HepG2 (cell line): ENCODE results near the gene WDR54. TPM values are rescaled to one million over a fixed set of nuclear protein-coding genes. Genes with fewer than 3 reads are reported as not detected.
A peak's percentile ranks its signal among the peaks of the same experiment; 100 is the strongest.

Experiments
- DMAP1 ChIP-seq: IDR thresholded peaks from 2 replicates; pipeline ENCODE4 v1.6.1; 2016
- FOXP1 ChIP-seq, 2 experiments: fragments of 450-650 bp in 1 of 2; IDR thresholded peaks; 2 replicates each; pipeline ENCODE4 v1.6.1; 2017 to 2018; ENCODE audit warnings: antibody characterized with exemption in 1 of 2
- GTF2F1 ChIP-seq: fragments of 150-350 bp; IDR thresholded peaks from 2 replicates; pipeline ENCODE4 v1.6.1; 2014; ENCODE audit warnings: low read length
- KDM3A ChIP-seq: IDR thresholded peaks from 2 replicates; pipeline ENCODE4 v1.6.1; 2018; ENCODE audit warnings: low read depth, missing compliant biosample characterization
- MAZ ChIP-seq, 2 experiments: sonication (generic) in 1 of 2; formaldehyde crosslinking in 1 of 2; IDR thresholded peaks; 2 replicates each; pipeline versions ENCODE4 v1.5.0 to v1.6.1; 2012 to 2020; ENCODE audit warnings: low read depth in 2 of 2, mild to moderate bottlenecking in 2 of 2, borderline replicate concordance in 1 of 2, improper control_type of control experiment in 1 of 2, low read length in 1 of 2, missing genetic modification reagents in 1 of 2, moderate library complexity in 1 of 2
- NFKB2 ChIP-seq: sonication (generic); formaldehyde crosslinking; IDR thresholded peaks from 2 replicates; pipeline ENCODE4 v1.4.0; 2020; ENCODE audit warnings: missing genetic modification reagents, borderline replicate concordance
- SP140L ChIP-seq: sonication (generic); formaldehyde crosslinking; IDR thresholded peaks from 2 replicates; pipeline ENCODE4 v1.4.0; 2020; ENCODE audit warnings: missing genetic modification reagents, borderline replicate concordance
- YEATS4 ChIP-seq: sonication (generic); formaldehyde crosslinking; IDR thresholded peaks from 2 replicates; pipeline ENCODE4 v1.4.0; 2020; ENCODE audit warnings: missing genetic modification reagents, borderline replicate concordance
- ZBTB21 ChIP-seq: sonication (generic); formaldehyde crosslinking; IDR thresholded peaks from 2 replicates; pipeline ENCODE4 v1.4.0; 2020; ENCODE audit warnings: missing genetic modification reagents
- ZMYM2 ChIP-seq: sonication (generic); formaldehyde crosslinking; IDR thresholded peaks from 2 replicates; pipeline ENCODE4 v1.8.0; 2022; ENCODE audit warnings: mild to moderate bottlenecking, missing genetic modification reagents
- ZNF264 ChIP-seq: sonication (generic); formaldehyde crosslinking; IDR thresholded peaks from 2 replicates; pipeline ENCODE4 v1.4.0; 2020; ENCODE audit warnings: missing genetic modification reagents
- ZNF563 ChIP-seq: sonication (generic); formaldehyde crosslinking; IDR thresholded peaks from 2 replicates; pipeline ENCODE4 v1.8.0; 2022; ENCODE audit warnings: mild to moderate bottlenecking, moderate library complexity, missing genetic modification reagents
- ZNF746 ChIP-seq: sonication (generic); formaldehyde crosslinking; IDR thresholded peaks from 2 replicates; pipeline ENCODE4 v1.8.0; 2022; ENCODE audit warnings: mild to moderate bottlenecking, missing genetic modification reagents
- ZXDC ChIP-seq: sonication (generic); formaldehyde crosslinking; IDR thresholded peaks from 2 replicates; pipeline ENCODE4 v1.5.0; 2020; ENCODE audit warnings: mild to moderate bottlenecking, missing genetic modification reagents
- polyA plus RNA-seq, 8 experiments: library from polyadenylated mRNA; depleted of rRNA in 3 of 8; stranded (reverse) in 7 of 8; unstranded in 1 of 8; fragments of >200 nt; fragmentation: Illumina TruSeq in 4 of 8; extraction: Trizol in 4 of 8; gene quantifications; 2 replicates each; pipeline versions ENCODE4 v1.2.1 to v1.2.3, GENCODE V29; 2011 to 2016; ENCODE audit warnings: low read depth in 4 of 8, missing spikeins in 1 of 8, mixed read lengths in 1 of 8; ENCODE audit not compliant: insufficient read depth in 1 of 8
- total RNA-seq, 5 experiments: library from RNA; depleted of rRNA; stranded (reverse); fragments of >200 nt; fragmentation: Illumina TruSeq; extraction: Trizol; gene quantifications; 2 replicates each; pipeline ENCODE4 v1.2.3, GENCODE V29; 2016; ENCODE audit warnings: low read depth in 1 of 5
- TF ChIP-seq, protein P1 (sequence below): sonication (generic); formaldehyde crosslinking; conservative IDR thresholded peaks from 2 replicates; pipeline ENCODE4 v1.4.0; 2020; ENCODE audit warnings: mild to moderate bottlenecking, missing genetic modification reagents, moderate library complexity
- TF ChIP-seq, protein P2 (sequence below): IDR thresholded peaks from 2 replicates; pipeline ENCODE4 v1.6.1; 2016; ENCODE audit warnings: missing genetic modification reagents, missing compliant biosample characterization
- TF ChIP-seq, protein P3 (sequence below): sonication (generic); formaldehyde crosslinking; IDR thresholded peaks from 2 replicates; pipeline ENCODE4 v1.9.0; 2022; ENCODE audit warnings: missing genetic modification reagents, mild to moderate bottlenecking, borderline replicate concordance
- TF ChIP-seq, protein P4 (sequence below): sonication (generic); formaldehyde crosslinking; IDR thresholded peaks from 2 replicates; pipeline ENCODE4 v1.5.0; 2020; ENCODE audit warnings: missing genetic modification reagents
- TF ChIP-seq, protein P5 (sequence below): sonication (generic); formaldehyde crosslinking; IDR thresholded peaks from 2 replicates; pipeline ENCODE4 v1.5.1; 2020; ENCODE audit warnings: missing genetic modification reagents, mild to moderate bottlenecking, borderline replicate concordance

The WDR54 gene
- total and polyA plus RNA-seq, 2 of the 13 experiments (the other 11 are each of a cell fraction or from before 2014, with no cell fraction given), result 2.0 to 17.3 TPM

GRCh38 chr2:74424995-74425406 lies 3.5 kb downstream of the WDR54 start (continued):
- TF ChIP-seq ZNF746 (CRISPR knock-in tag) (no peak), ZNF264 (no peak), SP140L (CRISPR knock-in tag) (no peak), ZNF563 (CRISPR knock-in tag) (no peak), ZBTB21 (CRISPR knock-in tag) (no peak), ZMYM2 (CRISPR knock-in tag) (no peak), NFKB2 (no peak), YEATS4 (no peak), FOXP1 (IDR thresholded peaks at IDR 0.05) (no peak), FOXP1 (CRISPR knock-in tag; IDR thresholded peaks at IDR 0.05) (no peak), DMAP1 (no peak), KDM3A (no peak), MAZ (IDR thresholded peaks at IDR 0.05; ENCODE audit: borderline replicate concordance, low read depth, low read length) (no peak), MAZ (CRISPR knock-in tag; IDR thresholded peaks at IDR 0.05; ENCODE audit: low read depth) (no peak), ZXDC (no peak), GTF2F1 (no peak)
- TF ChIP-seq, protein P1, sequence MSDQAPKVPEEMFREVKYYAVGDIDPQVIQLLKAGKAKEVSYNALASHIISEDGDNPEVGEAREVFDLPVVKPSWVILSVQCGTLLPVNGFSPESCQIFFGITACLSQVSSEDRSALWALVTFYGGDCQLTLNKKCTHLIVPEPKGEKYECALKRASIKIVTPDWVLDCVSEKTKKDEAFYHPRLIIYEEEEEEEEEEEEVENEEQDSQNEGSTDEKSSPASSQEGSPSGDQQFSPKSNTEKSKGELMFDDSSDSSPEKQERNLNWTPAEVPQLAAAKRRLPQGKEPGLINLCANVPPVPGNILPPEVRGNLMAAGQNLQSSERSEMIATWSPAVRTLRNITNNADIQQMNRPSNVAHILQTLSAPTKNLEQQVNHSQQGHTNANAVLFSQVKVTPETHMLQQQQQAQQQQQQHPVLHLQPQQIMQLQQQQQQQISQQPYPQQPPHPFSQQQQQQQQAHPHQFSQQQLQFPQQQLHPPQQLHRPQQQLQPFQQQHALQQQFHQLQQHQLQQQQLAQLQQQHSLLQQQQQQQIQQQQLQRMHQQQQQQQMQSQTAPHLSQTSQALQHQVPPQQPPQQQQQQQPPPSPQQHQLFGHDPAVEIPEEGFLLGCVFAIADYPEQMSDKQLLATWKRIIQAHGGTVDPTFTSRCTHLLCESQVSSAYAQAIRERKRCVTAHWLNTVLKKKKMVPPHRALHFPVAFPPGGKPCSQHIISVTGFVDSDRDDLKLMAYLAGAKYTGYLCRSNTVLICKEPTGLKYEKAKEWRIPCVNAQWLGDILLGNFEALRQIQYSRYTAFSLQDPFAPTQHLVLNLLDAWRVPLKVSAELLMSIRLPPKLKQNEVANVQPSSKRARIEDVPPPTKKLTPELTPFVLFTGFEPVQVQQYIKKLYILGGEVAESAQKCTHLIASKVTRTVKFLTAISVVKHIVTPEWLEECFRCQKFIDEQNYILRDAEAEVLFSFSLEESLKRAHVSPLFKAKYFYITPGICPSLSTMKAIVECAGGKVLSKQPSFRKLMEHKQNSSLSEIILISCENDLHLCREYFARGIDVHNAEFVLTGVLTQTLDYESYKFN (CRISPR knock-in tag), result no peak; the same call in 1 of the 2 replicates
- TF ChIP-seq, protein P2, sequence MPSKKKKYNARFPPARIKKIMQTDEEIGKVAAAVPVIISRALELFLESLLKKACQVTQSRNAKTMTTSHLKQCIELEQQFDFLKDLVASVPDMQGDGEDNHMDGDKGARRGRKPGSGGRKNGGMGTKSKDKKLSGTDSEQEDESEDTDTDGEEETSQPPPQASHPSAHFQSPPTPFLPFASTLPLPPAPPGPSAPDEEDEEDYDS (CRISPR knock-in tag), result no peak
- TF ChIP-seq, protein P3, sequence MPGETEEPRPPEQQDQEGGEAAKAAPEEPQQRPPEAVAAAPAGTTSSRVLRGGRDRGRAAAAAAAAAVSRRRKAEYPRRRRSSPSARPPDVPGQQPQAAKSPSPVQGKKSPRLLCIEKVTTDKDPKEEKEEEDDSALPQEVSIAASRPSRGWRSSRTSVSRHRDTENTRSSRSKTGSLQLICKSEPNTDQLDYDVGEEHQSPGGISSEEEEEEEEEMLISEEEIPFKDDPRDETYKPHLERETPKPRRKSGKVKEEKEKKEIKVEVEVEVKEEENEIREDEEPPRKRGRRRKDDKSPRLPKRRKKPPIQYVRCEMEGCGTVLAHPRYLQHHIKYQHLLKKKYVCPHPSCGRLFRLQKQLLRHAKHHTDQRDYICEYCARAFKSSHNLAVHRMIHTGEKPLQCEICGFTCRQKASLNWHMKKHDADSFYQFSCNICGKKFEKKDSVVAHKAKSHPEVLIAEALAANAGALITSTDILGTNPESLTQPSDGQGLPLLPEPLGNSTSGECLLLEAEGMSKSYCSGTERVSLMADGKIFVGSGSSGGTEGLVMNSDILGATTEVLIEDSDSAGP (CRISPR knock-in tag), result peak; percentile 10; the same call in 1 of the 2 replicates
- TF ChIP-seq, protein P4, sequence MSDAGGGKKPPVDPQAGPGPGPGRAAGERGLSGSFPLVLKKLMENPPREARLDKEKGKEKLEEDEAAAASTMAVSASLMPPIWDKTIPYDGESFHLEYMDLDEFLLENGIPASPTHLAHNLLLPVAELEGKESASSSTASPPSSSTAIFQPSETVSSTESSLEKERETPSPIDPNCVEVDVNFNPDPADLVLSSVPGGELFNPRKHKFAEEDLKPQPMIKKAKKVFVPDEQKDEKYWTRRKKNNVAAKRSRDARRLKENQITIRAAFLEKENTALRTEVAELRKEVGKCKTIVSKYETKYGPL (CRISPR knock-in tag), result 0 out of 2 replicates have a peak, but pooled peaks have one; percentile 45
- TF ChIP-seq, protein P5, sequence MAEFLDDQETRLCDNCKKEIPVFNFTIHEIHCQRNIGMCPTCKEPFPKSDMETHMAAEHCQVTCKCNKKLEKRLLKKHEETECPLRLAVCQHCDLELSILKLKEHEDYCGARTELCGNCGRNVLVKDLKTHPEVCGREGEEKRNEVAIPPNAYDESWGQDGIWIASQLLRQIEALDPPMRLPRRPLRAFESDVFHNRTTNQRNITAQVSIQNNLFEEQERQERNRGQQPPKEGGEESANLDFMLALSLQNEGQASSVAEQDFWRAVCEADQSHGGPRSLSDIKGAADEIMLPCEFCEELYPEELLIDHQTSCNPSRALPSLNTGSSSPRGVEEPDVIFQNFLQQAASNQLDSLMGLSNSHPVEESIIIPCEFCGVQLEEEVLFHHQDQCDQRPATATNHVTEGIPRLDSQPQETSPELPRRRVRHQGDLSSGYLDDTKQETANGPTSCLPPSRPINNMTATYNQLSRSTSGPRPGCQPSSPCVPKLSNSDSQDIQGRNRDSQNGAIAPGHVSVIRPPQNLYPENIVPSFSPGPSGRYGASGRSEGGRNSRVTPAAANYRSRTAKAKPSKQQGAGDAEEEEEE, result no peak
